HepG2 (cell line): ENCODE data around the gene HCFC1. TPM values are rescaled to one million over a fixed set of nuclear protein-coding genes. Genes with fewer than 3 reads are reported as not detected.

Source experiments
- ATAC-seq: fragments of 200-7000 bp; cut with Tn5 transposase; 3 replicates; pipeline ENCODE4 v1.9.1; 2020; ENCODE audit warnings: mild to moderate bottlenecking, moderate library complexity
- BruUV-seq: library from RNA; stranded (reverse); fragments of 400-500 nt; replicated peaks from 2 replicates; lab custom pipeline; 2021; lab: Mats Ljungman, UMichigan
- CTCF ChIA-PET: fragments of 300-600 bp; formaldehyde crosslinking; extraction: SDS; loops from one replicate; lab custom pipeline; 2021; ENCODE audit warnings: low total read pairs, inconsistent platforms, low intra/inter-chr PET ratio; lab: Yijun Ruan, JAX
- POLR2A ChIA-PET: fragments of 350-600 bp; sonication (Branson Sonifier 250); formaldehyde crosslinking; loops from one replicate; lab custom pipeline; 2020; ENCODE audit warnings: antibody characterized with exemption, inconsistent platforms; lab: Yijun Ruan, JAX
- DNase-seq: peaks from one replicate; pipeline ENCODE4 v3.0.0-alpha.2; 2015; ENCODE audit warnings: low spot score
- FAIRE-seq: peaks from 3 replicates; lab custom pipeline; 2011; peaks lifted over from hg19 to GRCh38; lab: Jason Lieb, UNC
- H2AFZ ChIP-seq: one replicate; pipeline ENCODE4 v1.6.1; 2011; ENCODE audit warnings: low read length, inconsistent platforms
- H3K27ac ChIP-seq: fragments of 300-600 bp; 3 replicates; pipeline ENCODE4 v1.8.0; 2011; ENCODE audit warnings: mixed run types, mild to moderate bottlenecking, mixed read lengths, low read length, inconsistent platforms; ENCODE audit not compliant: insufficient read depth; ENCODE audit errors: extremely low read length
- H3K27me3 ChIP-seq, 2 experiments: fragments of 200-600 bp in 1 of 2; 2 replicates in 1 of 2; 3 replicates in 1 of 2; pipeline versions ENCODE4 v1.6.0 to v1.8.0; 2011; ENCODE audit warnings: low read length in 2 of 2, mild to moderate bottlenecking in 2 of 2, moderate library complexity in 2 of 2, inconsistent platforms in 1 of 2; ENCODE audit not compliant: insufficient read depth in 2 of 2, control insufficient read depth in 1 of 2
- H3K36me3 ChIP-seq, 2 experiments: fragments of 200-600 bp in 1 of 2; replicated peaks in 1 of 2; 2 replicates in 1 of 2; 3 replicates in 1 of 2; pipeline versions ENCODE4 v1.5.1 to v1.8.0; 2011; ENCODE audit warnings: low read length in 2 of 2, inconsistent platforms in 1 of 2; ENCODE audit not compliant: insufficient read depth in 2 of 2, control insufficient read depth in 1 of 2
- H3K4me1 ChIP-seq: 2 replicates; pipeline ENCODE4 v1.5.1; 2012; ENCODE audit warnings: low read length, inconsistent platforms; ENCODE audit not compliant: insufficient read depth
- H3K4me2 ChIP-seq: 2 replicates; pipeline ENCODE4 v1.6.0; 2011; ENCODE audit warnings: low read depth, low read length, inconsistent platforms
- H3K4me3 ChIP-seq, 3 experiments: fragments of 200-600 bp in 1 of 3; sonication (generic), shearing (Covaris generic) in 1 of 3; replicated peaks in 1 of 3; 2 replicates each; pipeline ENCODE4 v1.5.1; 2011 to 2016; ENCODE audit warnings: low read length in 3 of 3, inconsistent platforms in 2 of 3, low read depth in 2 of 3, mild to moderate bottlenecking in 2 of 3, control low read depth in 1 of 3, mixed read lengths in 1 of 3; ENCODE audit not compliant: insufficient read depth in 1 of 3
- H3K79me2 ChIP-seq: one replicate; pipeline ENCODE4 v1.6.1; 2011; ENCODE audit warnings: low read length, inconsistent platforms; ENCODE audit not compliant: insufficient read depth
- H3K9ac ChIP-seq: 2 replicates; pipeline ENCODE4 v1.6.0; 2011; ENCODE audit warnings: mild to moderate bottlenecking, low read depth, low read length, inconsistent platforms; ENCODE audit not compliant: insufficient read depth
- H3K9me3 ChIP-seq: 2 replicates; pipeline ENCODE4 v1.5.1; 2012; ENCODE audit warnings: mild to moderate bottlenecking, low read length
- H4K20me1 ChIP-seq: 2 replicates; pipeline ENCODE4 v1.6.0; 2011; ENCODE audit warnings: inconsistent platforms, mild to moderate bottlenecking, low read length, moderate library complexity; ENCODE audit not compliant: insufficient read depth
- BCL6 ChIP-seq: IDR thresholded peaks from 2 replicates; pipeline ENCODE4 v1.6.1; 2016; ENCODE audit warnings: missing genetic modification reagents, missing compliant biosample characterization
- ELF3 ChIP-seq: IDR thresholded peaks from 2 replicates; pipeline ENCODE4 v1.6.1; 2016; ENCODE audit warnings: missing genetic modification reagents, missing compliant biosample characterization
- HNF4A ChIP-seq: sonication (generic); formaldehyde crosslinking; IDR thresholded peaks from 2 replicates; pipeline ENCODE4 v1.4.0; 2020; ENCODE audit warnings: missing genetic modification reagents
- HNF4G ChIP-seq, 2 experiments: sonication (generic) in 1 of 2; formaldehyde crosslinking in 1 of 2; IDR thresholded peaks; 2 replicates each; pipeline versions ENCODE4 v1.4.0 to v1.6.1; 2011 to 2020; ENCODE audit warnings: borderline replicate concordance in 2 of 2, low read depth in 2 of 2, mild to moderate bottlenecking in 2 of 2, low read length in 1 of 2, missing genetic modification reagents in 1 of 2, moderate library complexity in 1 of 2
- ZBTB8A ChIP-seq: sonication (generic); formaldehyde crosslinking; IDR thresholded peaks from 2 replicates; pipeline ENCODE4 v1.4.0; 2020; ENCODE audit warnings: mild to moderate bottlenecking, low read depth, missing genetic modification reagents, borderline replicate concordance
- WGBS: methylation state at CpG from one replicate; pipeline ENCODE4 v1.1.6; 2017; ENCODE audit warnings: low lambda C conversion rate; 5-methylcytosine and 5-hydroxymethylcytosine counted together
- in situ Hi-C: cut with HindIII; loops from 2 replicates; pipeline ENCODE4 v1.10.0; 2017; ENCODE audit warnings: low pct_unique_long_range_greater_than_20kb; ENCODE audit not compliant: extremely low pct_ligation_motif_present
- intact Hi-C: fragments of 100-400 bp; cut with micrococcal nuclease; formaldehyde crosslinking; loops from one replicate; pipeline ENCODE4 v1.10.0; 2022; ENCODE audit not compliant: unreplicated experiment
- polyA plus RNA-seq, 8 experiments: library from polyadenylated mRNA; depleted of rRNA in 3 of 8; stranded (reverse) in 7 of 8; unstranded in 1 of 8; fragments of >200 nt; fragmentation: Illumina TruSeq in 4 of 8; extraction: Trizol in 4 of 8; gene quantifications; 2 replicates each; pipeline versions ENCODE4 v1.2.1 to v1.2.3, GENCODE V29; 2011 to 2016; ENCODE audit warnings: low read depth in 4 of 8, missing spikeins in 1 of 8, mixed read lengths in 1 of 8; ENCODE audit not compliant: insufficient read depth in 1 of 8
- total RNA-seq, 5 experiments: library from RNA; depleted of rRNA; stranded (reverse); fragments of >200 nt; fragmentation: Illumina TruSeq; extraction: Trizol; gene quantifications; 2 replicates each; pipeline ENCODE4 v1.2.3, GENCODE V29; 2016; ENCODE audit warnings: low read depth in 1 of 5
- TF ChIP-seq, protein P1 (sequence below): sonication (generic); formaldehyde crosslinking; conservative IDR thresholded peaks from 2 replicates; pipeline ENCODE4 v1.5.0; 2020; ENCODE audit warnings: missing genetic modification reagents
- TF ChIP-seq, protein P2 (sequence below): sonication (generic); formaldehyde crosslinking; IDR thresholded peaks from 2 replicates; pipeline ENCODE4 v1.5.1; 2020; ENCODE audit warnings: missing genetic modification reagents, mild to moderate bottlenecking, borderline replicate concordance

Gene HCFC1
- total and polyA plus RNA-seq, 2 of the 13 experiments (the other 11 are each of a cell fraction or from before 2014, with no cell fraction given), result 5.8 to 17.8 TPM

DNA sequence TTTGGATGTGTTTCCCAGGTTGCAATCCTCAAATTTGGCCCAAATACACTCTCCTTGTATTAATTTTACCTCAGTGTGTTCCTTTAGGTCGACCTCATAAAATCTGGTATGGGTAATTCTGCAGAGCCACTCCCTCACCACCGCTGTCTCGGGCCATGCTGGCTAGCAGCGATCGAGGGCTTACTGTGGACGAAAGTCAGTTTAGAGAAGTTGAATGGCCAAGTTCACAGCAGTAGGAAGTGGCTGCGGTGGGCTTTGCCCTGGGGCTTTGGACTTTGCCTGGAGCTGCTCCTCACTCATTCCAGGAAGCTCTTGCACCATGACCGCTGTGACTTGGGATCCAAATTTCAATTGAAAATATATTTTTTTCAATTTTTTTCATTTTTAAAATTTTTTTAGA, 20.6 kb upstream of the HCFC1 start:
- Histone ChIP-seq H3K27ac (no peak overlapping the region), H3K9me3 (no peaks in the 10 kb centered on the region), H3K4me1 (peaks cover 26% of the 10 kb centered on the region), H3K9ac (no peak overlapping the region), H3K4me3 (no peak overlapping the region), H2AFZ (no peak overlapping the region), H3K36me3 (no peaks in the 10 kb centered on the region), H4K20me1 (no peaks in the 10 kb centered on the region), H3K27me3 (no peaks in the 10 kb centered on the region), H3K79me2 (no peaks in the 10 kb centered on the region), H3K4me2 (peak overlapping the region; percentile 49; the same call in 1 of the 2 replicates)
- no peak for TF ChIP-seq ZBTB8A
- peak; percentile 69 for TF ChIP-seq HNF4A (CRISPR knock-in tag)
- TF ChIP-seq, protein P1, sequence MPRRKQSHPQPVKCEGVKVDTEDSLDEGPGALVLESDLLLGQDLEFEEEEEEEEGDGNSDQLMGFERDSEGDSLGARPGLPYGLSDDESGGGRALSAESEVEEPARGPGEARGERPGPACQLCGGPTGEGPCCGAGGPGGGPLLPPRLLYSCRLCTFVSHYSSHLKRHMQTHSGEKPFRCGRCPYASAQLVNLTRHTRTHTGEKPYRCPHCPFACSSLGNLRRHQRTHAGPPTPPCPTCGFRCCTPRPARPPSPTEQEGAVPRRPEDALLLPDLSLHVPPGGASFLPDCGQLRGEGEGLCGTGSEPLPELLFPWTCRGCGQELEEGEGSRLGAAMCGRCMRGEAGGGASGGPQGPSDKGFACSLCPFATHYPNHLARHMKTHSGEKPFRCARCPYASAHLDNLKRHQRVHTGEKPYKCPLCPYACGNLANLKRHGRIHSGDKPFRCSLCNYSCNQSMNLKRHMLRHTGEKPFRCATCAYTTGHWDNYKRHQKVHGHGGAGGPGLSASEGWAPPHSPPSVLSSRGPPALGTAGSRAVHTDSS (CRISPR knock-in tag), result no peak
- TF ChIP-seq, protein P2, sequence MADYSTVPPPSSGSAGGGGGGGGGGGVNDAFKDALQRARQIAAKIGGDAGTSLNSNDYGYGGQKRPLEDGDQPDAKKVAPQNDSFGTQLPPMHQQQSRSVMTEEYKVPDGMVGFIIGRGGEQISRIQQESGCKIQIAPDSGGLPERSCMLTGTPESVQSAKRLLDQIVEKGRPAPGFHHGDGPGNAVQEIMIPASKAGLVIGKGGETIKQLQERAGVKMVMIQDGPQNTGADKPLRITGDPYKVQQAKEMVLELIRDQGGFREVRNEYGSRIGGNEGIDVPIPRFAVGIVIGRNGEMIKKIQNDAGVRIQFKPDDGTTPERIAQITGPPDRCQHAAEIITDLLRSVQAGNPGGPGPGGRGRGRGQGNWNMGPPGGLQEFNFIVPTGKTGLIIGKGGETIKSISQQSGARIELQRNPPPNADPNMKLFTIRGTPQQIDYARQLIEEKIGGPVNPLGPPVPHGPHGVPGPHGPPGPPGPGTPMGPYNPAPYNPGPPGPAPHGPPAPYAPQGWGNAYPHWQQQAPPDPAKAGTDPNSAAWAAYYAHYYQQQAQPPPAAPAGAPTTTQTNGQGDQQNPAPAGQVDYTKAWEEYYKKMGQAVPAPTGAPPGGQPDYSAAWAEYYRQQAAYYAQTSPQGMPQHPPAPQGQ (CRISPR knock-in tag), result no peak
- 0 out of 2 replicates have a peak, but pooled peaks have one; percentile 16 for TF ChIP-seq ELF3
- TF ChIP-seq BCL6, result peak; percentile 41; the same call in 1 of the 2 replicates
- TF ChIP-seq HNF4G (IDR thresholded peaks at IDR 0.05; ENCODE audit: borderline replicate concordance, low read depth, low read length), result 0 out of 2 replicates have a peak, but pooled peaks have one; percentile 22
- no peak for TF ChIP-seq HNF4G (CRISPR knock-in tag; IDR thresholded peaks at IDR 0.05; ENCODE audit: borderline replicate concordance, low read depth)
- WGBS, result 7% methylated on average over 8 of the region's 8 CpGs
- DNase-seq, result no peak
- no peak for FAIRE-seq
- CTCF ChIA-PET, result no interaction called here
- no TSS peak for BruUV-seq
- POLR2A ChIA-PET, result interaction anchor here (0.7 to 0.9 kb wide), 2 partner anchors 21 to 34 kb away, joined by 3 to 4 read pairs; no protein-coding TSS in a partner anchor
- peak; percentile 49; the same call in 2 of the 3 replicates for ATAC-seq
- intact Hi-C loops, result no loop called here
- in situ Hi-C loops, result no loop called here
